ENCODE measurements around the gene GPR4.
A peak's percentile ranks its signal among the peaks of the same experiment; 100 is the strongest.

Gene GPR4

GRCh38 chr19:45613926-45614725, 12.1 kb upstream of the GPR4 start:
- Histone ChIP-seq H3K36me3 (ENCODE audit: insufficient read depth, low read length) (peaks cover 71% of the 10 kb centered on the region), H3K79me2 (ENCODE audit: insufficient read depth, low read length) (no peaks in the 10 kb centered on the region), H2AFZ (ENCODE audit: low read length) (no peak overlapping the region), H3K27me3 (ENCODE audit: insufficient read depth, low read length) (no peaks in the 10 kb centered on the region), H3K27ac (ENCODE audit: low read depth, low read length, poor library complexity, severe bottlenecking) (no peak overlapping the region), H3K4me1 (ENCODE audit: insufficient read depth, low read length, severe bottlenecking) (no peaks in the 10 kb centered on the region), H4K20me1 (ENCODE audit: insufficient read depth, low read length) (no peaks in the 10 kb centered on the region), H3K4me3 (ENCODE audit: low read depth, low read length, poor library complexity, severe bottlenecking) (no peak overlapping the region), H3K4me2 (ENCODE audit: low read length) (no peak overlapping the region), H3F3A (ENCODE audit: insufficient read depth, low read length) (no peaks in the 10 kb centered on the region), H3K9me3 (ENCODE audit: low read length) (0 out of 2 replicates have a peak, but pooled peaks cover 5% of the 10 kb centered on the region), H3K9me2 (ENCODE audit: low read depth, low read length) (no peaks in the 10 kb centered on the region), H3K9ac (ENCODE audit: low read length) (no peak overlapping the region)
- TF ChIP-seq, protein P1, sequence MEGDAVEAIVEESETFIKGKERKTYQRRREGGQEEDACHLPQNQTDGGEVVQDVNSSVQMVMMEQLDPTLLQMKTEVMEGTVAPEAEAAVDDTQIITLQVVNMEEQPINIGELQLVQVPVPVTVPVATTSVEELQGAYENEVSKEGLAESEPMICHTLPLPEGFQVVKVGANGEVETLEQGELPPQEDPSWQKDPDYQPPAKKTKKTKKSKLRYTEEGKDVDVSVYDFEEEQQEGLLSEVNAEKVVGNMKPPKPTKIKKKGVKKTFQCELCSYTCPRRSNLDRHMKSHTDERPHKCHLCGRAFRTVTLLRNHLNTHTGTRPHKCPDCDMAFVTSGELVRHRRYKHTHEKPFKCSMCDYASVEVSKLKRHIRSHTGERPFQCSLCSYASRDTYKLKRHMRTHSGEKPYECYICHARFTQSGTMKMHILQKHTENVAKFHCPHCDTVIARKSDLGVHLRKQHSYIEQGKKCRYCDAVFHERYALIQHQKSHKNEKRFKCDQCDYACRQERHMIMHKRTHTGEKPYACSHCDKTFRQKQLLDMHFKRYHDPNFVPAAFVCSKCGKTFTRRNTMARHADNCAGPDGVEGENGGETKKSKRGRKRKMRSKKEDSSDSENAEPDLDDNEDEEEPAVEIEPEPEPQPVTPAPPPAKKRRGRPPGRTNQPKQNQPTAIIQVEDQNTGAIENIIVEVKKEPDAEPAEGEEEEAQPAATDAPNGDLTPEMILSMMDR (IDR thresholded peaks at IDR 0.05; ENCODE audit: low read length), result no peak
- TF ChIP-seq EZH2 (IDR thresholded peaks at IDR 0.05; ENCODE audit: borderline replicate concordance, low read length), result no peak

GRCh38 chr19:45608948-45609347, 6.9 kb upstream of the GPR4 start:
- no peak overlapping the region for H3K4me2 ChIP-seq (ENCODE audit: low read length)
- TF ChIP-seq, protein P1 (IDR thresholded peaks at IDR 0.05; ENCODE audit: low read length), result no peak
- no peaks in the 10 kb centered on the region for H3K27me3 ChIP-seq (ENCODE audit: insufficient read depth, low read length)
- no peaks in the 10 kb centered on the region for H3K4me1 ChIP-seq (ENCODE audit: insufficient read depth, low read length, severe bottlenecking)
- no peaks in the 10 kb centered on the region for H3F3A ChIP-seq (ENCODE audit: insufficient read depth, low read length)
- no peak overlapping the region for H3K27ac ChIP-seq (ENCODE audit: low read depth, low read length, poor library complexity, severe bottlenecking)
- no peak overlapping the region for H3K4me3 ChIP-seq (ENCODE audit: low read depth, low read length, poor library complexity, severe bottlenecking)
- H3K36me3 ChIP-seq (ENCODE audit: insufficient read depth, low read length), result peaks cover 51% of the 10 kb centered on the region
- no peaks in the 10 kb centered on the region for H3K9me2 ChIP-seq (ENCODE audit: low read depth, low read length)
- no peak overlapping the region for H2AFZ ChIP-seq (ENCODE audit: low read length)
- H4K20me1 ChIP-seq (ENCODE audit: insufficient read depth, low read length), result no peaks in the 10 kb centered on the region
- H3K9ac ChIP-seq (ENCODE audit: low read length), result no peak overlapping the region
- H3K9me3 ChIP-seq (ENCODE audit: low read length), result 0 out of 2 replicates have a peak, but pooled peaks cover 5% of the 10 kb centered on the region
- H3K79me2 ChIP-seq (ENCODE audit: insufficient read depth, low read length), result no peaks in the 10 kb centered on the region

DNA sequence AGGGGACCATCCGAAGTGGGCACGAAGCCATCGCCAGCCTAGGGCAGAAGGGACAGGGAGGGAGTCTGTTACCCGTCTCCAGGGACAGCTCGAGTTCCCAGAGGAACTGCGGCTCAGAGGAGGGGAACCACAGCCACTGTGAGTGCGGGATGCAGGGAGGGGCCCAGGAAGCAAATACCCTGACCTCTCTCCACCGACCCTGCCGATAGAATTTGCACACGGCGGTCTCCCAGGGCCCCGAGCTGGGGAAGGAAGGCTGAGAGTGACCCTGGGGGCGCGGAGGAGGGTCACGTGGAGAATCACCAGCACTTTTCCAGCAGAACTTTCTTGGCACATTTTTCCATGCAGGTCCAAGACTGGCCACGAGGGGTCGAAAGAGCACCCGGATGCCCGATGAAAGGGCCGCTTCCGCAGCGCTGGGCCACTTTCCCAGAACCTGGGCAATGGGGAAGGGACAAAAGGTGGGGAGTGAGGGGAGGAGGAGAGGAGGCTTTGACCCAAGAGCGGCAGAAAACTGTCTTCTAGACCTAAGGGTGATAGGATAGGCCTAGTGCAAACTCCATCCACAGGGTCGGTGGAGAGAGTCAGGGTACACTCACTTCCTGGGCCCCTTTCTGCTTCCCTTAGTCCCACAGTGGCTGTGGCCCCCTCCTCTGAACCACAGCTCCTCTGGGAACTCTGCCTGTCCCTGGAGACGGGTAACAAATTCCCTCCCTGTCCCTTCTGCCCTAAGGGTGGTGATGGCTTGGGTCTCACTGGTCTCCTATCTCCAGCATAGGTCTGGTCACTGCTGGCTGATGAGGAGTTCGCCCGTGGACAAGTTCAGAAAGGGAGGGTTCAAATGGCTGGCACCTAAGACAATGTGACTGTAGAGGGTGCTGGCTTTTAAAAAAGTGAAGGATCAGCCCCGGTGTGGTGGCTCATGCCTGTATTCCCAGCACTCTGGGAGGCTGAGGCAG, 5.3 kb upstream of the GPR4 start:
- H4K20me1 ChIP-seq (ENCODE audit: insufficient read depth, low read length), result no peaks in the 10 kb centered on the region
- no peaks in the 10 kb centered on the region for H3F3A ChIP-seq (ENCODE audit: insufficient read depth, low read length)
- no peaks in the 10 kb centered on the region for H3K4me1 ChIP-seq (ENCODE audit: insufficient read depth, low read length, severe bottlenecking)
- no peaks in the 10 kb centered on the region for H3K9me2 ChIP-seq (ENCODE audit: low read depth, low read length)
- H3K9ac ChIP-seq (ENCODE audit: low read length), result no peak overlapping the region
- H2AFZ ChIP-seq (ENCODE audit: low read length), result no peak overlapping the region
- TF ChIP-seq, protein P1 (IDR thresholded peaks at IDR 0.05; ENCODE audit: low read length), result peak; percentile 60
- no peak for TF ChIP-seq EZH2 (IDR thresholded peaks at IDR 0.05; ENCODE audit: borderline replicate concordance, low read length)
- no peak overlapping the region for H3K4me2 ChIP-seq (ENCODE audit: low read length)
- peaks cover 36% of the 10 kb centered on the region for H3K36me3 ChIP-seq (ENCODE audit: insufficient read depth, low read length)
- H3K79me2 ChIP-seq (ENCODE audit: insufficient read depth, low read length), result no peaks in the 10 kb centered on the region
- no peak overlapping the region for H3K4me3 ChIP-seq (ENCODE audit: low read depth, low read length, poor library complexity, severe bottlenecking)
- 0 out of 2 replicates have a peak, but pooled peaks cover 5% of the 10 kb centered on the region for H3K9me3 ChIP-seq (ENCODE audit: low read length)
- H3K27ac ChIP-seq (ENCODE audit: low read depth, low read length, poor library complexity, severe bottlenecking), result no peak overlapping the region
- H3K27me3 ChIP-seq (ENCODE audit: insufficient read depth, low read length), result no peaks in the 10 kb centered on the region

Measured in OCI-LY1 (cell line).